ENCODE data around the gene COL5A1.

Gene COL5A1

DNA sequence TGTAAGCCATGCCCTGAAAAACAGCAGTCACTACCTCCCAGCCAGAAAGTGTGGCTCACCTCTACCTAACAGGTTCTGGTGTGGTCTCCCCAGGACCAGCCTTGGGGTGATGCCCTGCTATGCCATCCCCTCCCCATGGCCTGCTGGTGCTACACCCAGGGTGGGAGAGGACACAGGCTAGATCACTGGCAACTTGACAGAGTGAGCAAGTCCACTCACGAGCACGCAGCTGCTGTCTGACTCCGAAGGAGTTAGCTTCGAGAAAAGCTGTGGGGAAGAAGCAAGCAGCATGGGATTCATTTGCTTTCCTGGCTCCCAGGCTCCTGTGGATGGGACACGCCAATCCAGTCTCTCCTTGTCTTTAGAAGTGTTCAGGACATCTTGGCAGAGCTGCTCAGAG is 102.2 kb downstream of the COL5A1 start:
- no peak for DNase-seq

DNA sequence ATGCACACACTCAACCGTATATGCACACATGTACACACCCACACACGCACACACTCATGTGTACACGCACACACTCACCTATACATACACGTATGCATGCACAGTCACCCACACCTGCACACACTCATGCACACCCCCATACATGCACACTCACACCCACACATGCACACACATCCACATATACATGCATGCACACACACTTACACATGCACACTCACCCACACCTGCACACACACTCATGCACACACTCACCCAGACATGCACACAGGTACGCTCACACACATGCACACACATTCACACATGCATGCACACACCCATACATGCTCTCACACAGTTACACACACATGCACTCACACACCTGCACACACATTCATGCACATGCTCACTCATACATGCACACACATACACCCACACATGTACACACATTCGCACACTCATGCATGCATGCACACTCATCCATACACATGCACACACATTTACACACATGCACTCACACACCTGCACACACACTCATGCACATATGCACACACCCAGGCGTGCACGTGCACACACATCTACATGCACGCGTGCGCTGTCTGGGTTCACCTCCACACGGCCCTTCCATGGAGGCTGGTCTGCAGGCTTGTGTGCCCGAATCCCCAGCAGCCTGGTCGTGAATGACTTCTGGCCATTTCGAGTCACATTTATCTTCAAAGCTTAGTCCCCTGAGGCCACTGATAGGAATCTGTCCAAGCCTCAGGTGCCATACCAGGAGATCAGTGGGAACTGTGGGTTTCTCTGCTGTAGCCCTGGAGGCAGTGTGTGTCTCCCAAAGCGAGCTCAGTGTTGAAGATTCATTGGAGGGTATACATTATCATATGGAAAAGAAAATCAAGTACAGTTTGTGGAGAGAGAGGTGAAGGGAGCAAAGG is 103.0 kb downstream of the COL5A1 start:
- no peak for DNase-seq

GRCh38 chr9:134747951-134748489 is 106.4 kb downstream of the COL5A1 start:
- DNase-seq: no peak

DNA sequence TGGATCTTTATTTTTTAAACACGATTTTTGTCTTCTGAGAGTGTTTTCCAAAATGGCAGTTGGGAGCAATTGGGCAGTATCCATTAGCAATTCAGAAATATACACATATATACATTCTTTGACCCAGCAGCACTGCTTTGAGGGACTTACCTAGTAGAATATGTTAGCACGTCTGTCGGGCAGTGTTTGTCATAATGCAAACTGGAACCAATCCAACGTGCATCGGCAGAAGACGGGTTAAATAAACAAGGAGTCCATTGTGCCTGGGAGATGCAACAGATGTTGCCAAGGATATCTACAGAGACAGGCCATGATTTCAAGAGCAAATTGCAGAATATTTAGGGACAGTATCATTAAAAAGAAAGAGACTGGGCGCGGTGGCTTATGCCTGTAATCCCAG is 107.0 kb downstream of the COL5A1 start:
- DNase-seq: no peak

- DNase-seq: no peak
Observed at GRCh38 chr9:134750450-134751155, 109.0 kb downstream of the COL5A1 start.

- DNase-seq: no peak
Observed at GRCh38 chr9:134751622-134752021, 110.0 kb downstream of the COL5A1 start.

DNA sequence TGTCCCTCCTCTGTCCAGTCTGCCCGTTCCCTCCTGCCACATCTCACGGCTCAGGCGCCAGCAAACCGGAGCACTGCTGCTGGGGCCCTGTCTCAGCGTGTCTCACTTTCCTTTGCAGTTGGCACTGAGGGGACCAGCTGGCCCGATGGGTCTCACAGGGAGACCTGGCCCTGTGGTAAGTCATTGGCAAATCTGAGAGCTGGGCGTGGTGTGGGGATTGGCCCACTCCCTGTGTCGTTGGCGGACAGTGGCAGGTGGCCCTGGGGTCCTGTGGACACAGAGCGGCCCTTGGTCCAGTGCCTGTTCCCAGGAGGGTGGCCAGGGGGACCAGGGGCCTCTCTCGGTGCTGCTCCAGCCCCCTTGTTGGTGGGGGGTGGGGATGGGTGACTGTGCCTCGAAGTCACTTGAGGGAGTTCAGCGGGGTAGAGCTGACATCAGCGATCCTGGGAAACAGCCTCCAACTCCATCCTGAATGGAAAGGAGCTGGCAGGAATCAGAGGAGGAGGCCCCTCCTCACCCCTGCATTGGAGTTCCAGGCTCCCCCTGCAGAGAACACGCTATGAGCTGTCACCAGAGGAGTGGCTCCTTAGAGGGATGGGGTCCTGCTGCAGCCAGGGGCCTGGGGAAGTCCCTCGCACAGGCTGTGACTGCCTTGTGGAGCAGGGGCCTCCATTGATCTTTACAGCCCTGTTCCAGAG is 111.0 kb downstream of the COL5A1 start:
- DNase-seq: no peak

- DNase-seq: no peak
Observed at GRCh38 chr9:134753191-134753590, 111.6 kb downstream of the COL5A1 start.

DNA sequence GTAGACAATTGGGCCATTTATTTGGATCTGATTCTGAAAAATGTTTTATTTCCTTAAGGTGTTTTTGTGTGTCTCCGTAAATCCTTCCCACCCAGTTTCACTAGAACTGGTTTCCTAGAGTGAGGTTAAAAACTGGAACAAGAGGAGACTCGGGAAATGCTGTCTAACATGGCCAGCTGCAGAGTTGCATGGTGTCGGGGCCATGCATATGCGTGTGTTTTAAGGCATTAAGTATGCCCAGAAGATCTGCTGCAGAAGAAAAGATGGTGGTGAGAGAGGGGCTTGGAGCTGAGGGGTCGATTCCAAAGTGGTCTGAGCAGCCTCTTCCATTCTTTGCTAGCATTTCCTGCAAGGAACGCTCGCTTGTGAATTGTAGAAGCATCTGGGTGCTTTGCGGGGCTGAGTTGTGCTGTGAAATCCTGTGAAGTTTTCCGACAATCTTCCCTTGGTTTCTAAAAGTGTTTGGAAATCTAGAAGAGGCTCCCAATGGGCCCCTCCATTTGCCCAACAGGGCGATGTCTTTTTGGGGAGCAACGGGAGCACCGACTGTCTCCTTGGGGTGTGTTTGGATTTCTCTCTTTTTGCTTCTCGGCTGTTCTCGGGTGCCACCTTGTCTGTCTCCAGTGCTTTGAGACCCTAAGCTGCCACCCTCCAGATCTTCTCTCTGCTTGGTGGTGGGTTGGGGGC is 113.8 kb downstream of the COL5A1 start:
- no peak for DNase-seq

DNA sequence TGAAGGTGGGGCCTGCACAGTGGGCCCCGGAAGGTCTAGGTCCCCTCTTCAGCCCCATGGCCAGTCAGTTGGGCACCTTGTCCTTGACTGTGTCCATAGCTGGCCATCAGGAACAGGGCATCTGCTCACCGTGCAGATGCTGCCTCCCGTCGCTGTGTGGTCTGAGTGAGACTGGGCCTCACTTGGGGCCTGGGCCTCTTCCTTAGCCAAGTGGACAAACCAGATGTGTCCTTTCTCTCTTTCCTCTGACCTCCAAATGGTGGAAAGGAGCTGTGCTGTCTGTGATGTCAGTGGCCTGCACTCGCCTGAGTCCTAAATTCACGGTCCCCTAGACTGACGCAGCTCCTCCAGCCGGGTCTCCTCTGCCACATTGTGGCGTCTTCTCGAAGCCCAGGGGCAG is 114.5 kb downstream of the COL5A1 start:
- no peak for DNase-seq

- DNase-seq: no peak
Observed at GRCh38 chr9:134757216-134757975, 115.8 kb downstream of the COL5A1 start.

DNA sequence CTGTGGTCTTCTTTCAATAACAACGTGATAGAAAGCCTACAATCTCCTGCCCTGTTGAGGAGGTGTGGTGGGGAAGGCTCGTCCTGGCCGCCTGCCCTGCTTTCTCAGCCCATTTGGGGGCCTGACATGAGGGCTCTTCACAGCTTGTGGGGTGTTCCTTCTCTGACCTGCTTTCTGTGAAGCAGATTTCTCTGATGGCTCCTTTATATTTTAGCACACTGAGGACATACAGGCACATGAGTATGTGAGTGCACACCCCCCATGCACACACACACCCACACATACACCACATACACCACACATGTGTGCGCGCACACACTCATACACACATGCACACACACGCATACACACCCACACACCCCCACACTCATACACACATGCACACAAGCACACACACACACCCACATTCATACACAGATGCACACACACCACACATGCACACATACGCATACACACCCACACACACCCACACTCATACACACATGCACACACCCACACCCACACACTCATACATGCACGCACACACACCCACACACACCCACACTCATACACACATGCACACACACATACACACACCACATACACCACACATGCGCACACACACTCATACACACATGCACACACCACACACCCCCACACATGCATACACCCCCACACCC is 117.5 kb downstream of the COL5A1 start:
- DNase-seq: no peak

DNA sequence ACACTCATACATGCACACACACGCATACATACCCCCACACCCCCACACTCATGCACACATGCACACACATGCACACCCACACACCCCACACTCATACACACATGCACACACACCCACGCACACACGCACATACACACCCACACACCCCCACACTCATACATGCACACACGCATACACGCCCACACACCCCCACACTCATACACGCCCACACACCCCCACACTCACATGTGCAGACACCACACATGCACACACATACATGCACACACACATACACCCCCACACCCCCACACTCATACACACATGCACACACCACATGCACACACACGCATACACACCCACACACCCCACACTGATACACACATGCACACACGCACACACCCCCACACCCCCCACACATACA is 118.3 kb downstream of the COL5A1 start:
- DNase-seq: no peak

DNA sequence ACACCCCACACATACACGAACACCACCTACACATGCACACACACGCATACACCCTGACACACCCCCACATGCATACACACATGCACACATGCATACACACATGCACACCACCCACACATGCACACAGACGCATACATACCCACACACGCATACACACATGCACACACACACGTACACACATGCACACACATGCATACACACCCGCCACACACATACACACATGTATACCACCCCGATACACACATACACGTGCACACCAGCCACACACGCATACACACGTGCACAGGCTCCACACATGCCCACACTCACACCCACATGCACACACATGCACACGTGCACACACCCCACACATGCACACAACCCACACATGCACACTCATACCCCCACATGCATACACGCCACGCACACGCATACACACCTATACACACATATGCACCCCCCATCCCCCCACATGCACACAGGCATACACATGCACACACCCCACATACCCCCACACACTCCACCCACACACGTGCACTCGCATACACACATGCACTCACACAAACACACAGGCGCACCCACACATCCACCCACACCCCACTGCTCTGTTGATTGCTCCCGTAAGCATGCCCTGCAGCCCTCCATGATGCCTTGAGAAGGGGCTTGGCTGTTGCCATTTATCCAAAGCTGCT is 119.3 kb downstream of the COL5A1 start:
- DNase-seq: no peak

DNA sequence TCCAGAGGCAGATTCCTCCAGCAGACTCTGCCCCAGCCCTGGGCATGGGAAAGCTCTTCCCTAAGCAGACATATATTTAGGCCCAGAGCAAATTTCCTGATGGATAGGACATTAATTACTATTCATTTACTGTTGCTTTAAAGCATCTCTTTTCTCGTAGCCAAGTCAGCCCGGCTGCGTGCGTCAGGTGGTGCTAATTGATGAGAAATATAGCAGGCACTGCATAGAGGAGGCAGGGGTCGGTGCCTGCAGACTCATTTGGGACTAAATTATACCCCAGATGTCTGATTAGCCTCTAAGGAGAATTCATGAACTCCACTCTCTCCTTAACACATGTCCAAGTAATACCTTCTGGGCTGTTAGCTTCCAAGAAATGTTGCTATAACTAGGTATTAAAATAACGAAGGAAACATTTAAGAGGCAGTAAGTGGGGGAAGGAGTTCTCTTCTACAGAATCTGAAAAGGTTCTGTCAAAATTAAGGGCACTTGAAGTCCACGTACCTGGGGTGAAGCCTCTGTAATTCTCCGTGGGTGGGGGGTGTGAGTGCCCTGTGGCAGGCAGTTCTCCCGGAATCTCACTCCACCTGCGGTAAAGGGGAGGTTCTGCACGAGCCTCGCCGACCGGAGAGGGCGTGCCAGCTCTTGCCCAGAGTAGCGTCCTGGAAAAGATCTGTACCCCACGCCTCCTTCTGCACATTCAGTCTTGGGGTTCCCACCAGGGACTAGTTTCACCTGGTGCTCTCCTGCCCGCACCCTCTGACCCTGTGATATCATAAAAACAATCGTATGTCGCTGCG is 123.1 kb downstream of the COL5A1 start:
- no peak for DNase-seq

GRCh38 chr9:134765785-134766184 is 124.2 kb downstream of the COL5A1 start:
- DNase-seq: no peak

DNA sequence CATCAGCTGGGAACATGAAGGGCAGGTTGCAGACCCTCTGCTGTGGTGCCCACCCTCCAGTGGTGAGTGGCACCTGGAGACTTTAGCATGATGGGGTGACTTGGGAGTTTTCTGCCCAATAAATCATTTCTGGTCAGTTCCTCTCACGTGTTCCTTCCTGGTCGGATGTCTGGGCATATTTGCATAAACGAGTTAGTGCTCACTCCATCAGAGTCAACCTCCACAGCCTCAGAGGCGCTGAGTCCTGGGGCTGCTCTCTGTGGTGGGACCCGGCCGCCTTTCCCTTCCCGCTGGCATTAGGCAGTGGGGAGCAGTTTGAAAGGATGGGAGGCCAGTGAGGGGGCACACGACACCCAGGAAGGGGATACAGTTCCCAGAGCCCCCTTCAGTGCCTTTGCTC is 125.0 kb downstream of the COL5A1 start:
- DNase-seq: no peak

DNA sequence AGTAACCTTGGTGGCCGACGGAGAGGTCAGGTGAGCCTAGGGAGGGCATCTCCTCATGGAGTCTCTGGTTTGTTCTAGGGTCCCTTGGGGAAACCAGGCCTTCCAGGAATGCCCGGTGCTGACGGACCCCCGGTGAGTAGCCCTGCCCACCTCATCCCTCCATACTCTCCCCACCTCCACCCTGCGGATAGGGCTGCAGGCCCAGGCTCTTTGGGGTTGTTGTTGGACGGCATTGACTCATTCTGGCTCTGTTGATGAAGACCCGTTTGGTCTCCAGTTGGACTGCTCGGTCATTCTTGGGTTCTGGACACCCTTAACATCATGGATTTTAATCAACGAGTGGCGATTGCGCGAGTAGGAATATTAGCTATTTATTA is 126.7 kb downstream of the COL5A1 start:
- no peak for DNase-seq

GRCh38 chr9:134768709-134769351 is 127.2 kb downstream of the COL5A1 start:
- no peak for DNase-seq
